ENCODE results near the gene SUCNR1.
"Not testable (repeated sequence)": the region's sequence is repeated elsewhere in the genome, so short reads cannot be mapped to it uniquely, and the experiment has no call there.

Gene SUCNR1

DNA sequence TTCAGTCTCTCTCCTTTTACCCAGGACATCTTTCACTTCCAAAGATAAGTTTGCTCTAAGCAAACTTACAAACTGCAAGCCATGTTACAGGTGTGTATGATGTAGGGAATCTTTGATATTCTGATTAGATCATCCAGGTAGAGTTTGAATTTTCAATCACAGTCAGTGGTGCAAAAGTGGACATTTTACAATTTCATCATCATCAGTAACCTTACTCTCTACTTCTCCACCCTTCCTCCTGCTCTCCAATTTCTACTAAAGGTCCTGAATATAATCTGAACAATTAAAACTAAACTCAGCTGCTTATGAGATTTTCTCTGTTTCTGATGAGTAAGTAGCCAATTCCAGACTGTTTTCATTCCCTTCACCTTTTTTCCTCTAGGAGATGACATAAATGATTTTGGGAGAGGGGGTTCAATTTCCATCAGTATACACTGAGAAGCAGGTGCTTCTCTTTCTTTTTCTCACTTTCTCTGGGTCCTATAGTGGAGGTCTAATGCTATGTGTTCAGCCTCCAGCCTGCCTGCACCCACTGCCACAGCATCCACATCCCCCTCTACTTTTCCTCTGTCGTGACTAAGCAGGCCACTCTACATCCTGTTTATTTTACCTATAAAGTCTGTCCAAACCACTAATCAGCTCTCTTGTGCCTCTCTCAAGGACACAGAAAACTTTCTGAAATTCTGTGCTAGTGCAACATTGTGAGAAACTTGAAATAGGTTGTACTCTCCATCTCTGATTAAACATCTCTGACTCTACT is 27.6 kb downstream of the SUCNR1 start:
- DNase-seq = no peak

DNA sequence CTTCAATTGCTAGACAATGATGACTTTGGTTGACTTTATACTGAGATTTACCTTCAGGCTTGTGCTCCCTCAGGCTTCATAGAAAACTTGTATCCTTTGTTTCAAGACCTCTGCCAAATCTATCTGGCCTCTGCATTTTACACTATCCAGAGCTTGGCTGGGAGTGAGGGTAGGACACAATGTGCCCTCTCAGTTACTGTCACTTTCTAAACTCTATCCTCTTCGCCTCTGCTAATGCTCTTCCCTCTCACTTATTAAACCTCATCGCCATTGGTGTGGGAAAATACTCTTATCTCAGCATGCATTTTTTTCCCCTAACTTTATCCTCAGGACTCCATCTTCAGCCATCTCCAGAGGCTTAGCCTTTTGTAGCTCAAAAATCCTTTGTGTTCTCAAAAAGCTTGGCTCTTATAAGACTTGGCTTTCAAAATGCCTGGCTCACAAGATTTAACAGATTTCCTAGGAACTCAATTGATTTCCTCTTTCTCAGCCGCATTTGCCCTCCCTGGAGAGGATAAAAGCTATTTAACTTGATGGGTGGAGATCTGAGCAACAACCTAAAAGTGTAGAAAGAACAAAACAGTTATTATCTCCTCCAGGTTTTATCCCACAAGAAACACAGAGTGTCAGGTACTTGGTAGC is 28.3 kb downstream of the SUCNR1 start:
- DNase-seq = no peak

DNA sequence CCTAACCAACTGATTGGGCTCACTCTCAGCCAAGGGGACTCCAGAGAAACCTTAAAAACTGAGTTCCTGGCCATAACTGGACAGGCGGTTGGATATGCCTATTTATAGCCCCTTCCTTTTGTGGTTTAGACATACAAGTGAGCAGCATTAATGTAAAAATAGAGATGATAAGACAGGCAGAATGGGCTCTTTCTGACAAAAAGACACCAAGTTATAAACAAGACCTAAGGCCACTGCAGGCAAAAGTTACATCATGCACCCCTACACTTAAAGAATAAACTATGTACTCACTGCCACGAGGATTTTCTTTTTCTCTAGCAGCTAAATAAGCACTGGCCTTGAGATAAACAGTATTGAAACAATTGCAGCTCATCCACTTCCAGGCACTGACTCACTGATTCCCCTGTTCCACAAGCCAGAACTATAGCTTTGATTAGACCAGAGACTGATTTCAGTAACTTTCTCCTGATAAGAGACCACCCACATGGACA is 30.1 kb downstream of the SUCNR1 start:
- DNase-seq = peak; percentile 45

DNA sequence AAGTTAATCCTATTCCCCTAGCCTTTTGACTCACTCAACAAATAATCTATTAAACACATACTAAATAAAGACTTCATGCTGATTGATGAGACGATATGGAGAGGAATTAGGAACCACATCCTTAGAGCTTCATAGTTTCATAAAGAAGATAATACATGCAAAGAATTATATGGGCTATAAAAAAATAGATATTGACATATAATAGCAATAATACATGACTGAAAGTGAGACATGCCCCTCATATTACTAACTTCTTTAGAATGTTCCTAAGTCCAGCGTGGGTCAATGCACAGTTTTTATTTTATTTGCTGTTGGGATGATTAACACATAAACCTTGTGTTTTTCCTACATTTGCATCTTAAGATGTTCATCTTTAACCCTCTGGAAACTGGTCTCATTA is 32.2 kb downstream of the SUCNR1 start:
- no peak for DNase-seq

DNA sequence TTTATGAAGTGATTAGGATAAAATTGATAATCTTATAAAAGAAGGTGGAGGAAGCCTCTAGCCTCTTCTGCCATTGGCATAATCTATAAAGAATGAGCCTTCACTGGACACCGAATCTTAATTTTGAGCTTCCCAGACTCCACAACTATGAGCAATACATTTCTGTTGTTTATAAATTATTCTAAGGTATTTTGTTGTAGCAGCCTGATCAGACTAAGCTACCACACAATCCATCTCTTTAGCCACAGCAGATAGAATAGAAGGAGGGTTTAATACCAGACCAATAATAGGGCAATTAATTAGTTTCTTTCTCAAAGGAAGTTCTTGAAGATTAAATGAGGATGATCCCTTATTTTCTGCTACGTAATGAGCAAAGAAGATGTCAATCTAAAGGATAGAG is 33.3 kb downstream of the SUCNR1 start:
- no peak for DNase-seq

DNA sequence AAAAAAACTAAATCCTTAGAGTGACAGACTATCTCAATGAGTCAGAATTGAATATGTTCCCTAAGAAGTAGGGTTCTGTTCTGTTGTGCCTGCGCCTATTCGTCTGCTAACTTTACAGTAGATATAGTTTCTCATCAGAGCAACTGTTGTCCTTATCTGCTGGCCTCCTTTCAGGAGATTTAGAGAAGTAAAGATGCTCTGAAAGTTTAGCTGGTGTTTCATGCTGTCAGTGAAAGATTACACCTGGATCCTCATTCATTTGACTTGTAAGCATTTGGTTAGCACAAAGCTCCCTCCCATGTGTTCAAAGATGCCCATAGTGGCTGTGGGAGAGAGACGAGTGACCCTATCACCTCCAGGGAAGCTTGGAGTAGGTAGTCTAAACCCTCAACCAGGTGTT is 35.0 kb downstream of the SUCNR1 start:
- DNase-seq = no peak

DNA sequence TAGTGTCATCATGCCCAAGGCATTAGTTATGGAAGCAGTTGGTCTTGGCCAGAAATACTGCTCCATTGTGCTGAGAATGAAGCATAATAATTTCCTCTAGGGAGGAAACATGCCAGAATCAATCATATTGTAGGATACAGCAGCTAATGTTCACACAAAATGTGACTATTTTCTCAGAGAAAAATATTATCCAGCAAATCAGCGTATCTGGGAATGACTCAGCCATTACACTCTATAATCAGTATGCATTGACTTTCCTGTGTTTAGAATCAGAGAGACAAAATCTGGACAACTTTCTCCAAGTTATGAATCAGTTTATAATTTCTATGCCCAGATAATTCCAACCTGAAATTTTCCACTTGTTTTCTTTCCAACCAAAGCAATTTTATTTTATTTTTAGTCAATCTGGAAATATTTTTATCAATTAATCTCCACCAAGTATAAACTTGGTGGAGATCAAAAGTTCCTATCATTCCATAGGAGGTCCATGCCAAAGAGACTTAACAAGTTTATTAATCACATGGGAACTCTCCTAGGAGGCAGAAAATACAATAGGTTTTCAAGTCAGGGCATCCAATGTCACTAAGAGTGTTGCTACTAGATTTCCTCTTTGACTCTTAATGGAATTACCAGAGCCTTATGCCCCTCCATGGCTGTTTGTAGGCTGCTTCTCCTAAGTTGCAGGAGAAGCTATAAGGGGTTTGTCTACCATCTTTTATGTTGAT is 36.4 kb downstream of the SUCNR1 start:
- peak; percentile 69 for DNase-seq

DNA sequence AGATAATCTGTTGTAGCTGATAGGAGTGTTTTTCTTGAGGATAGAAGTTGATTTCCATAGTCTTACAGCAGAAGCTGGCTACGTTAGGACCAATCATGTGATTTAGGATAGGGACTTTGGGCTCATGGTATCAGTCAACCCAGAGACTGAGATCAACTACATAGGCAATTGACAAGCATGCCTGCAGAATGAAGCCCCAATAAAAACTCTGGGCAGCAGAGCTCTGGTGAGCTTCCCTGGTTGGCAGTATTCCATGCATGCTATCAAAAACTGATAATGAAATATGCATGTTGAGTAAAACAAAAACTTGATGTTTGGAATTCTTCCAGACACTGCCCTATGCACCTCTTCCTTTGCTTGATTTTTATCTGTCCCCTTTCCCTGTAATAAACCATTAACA is 38.0 kb downstream of the SUCNR1 start:
- DNase-seq = no peak

DNA sequence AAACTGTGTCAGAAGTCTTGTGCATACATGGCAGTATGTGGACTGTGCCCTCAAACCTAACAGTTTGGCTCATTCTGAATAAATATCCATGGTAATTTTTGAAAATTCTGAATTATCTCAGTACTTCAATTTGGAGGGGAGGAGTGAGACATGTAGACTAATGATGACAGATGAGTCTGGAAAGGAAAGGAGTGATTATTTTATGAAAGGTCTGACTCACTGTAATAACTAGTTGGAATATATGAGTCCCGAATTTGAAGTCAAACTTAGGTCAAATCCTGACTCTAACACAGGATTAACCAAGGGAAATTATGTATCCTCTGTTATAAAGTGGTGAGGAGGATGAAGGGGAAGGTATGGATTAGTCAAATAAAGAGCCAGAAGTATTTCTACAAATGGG is 38.6 kb downstream of the SUCNR1 start:
- peak; percentile 65 for DNase-seq

DNA sequence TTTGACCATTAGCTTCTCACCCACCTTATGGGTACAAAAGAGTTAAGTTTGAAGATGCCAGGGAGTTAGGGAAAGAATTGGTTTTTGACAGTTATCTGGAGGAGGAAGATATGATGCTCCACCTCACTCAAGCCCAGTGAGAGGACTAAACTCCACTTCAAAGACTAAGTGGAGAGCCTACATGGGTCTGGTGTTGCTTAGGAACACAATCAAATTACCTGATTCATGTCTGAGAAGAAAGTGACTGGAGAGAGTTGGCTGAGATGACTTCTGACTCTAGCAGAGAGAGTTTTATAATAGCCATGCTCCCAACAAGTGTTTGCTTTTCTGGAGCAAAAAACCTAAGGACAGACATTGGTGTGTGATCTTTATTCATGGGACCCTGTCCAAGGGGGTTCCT is 43.3 kb downstream of the SUCNR1 start:
- DNase-seq = no peak

DNA sequence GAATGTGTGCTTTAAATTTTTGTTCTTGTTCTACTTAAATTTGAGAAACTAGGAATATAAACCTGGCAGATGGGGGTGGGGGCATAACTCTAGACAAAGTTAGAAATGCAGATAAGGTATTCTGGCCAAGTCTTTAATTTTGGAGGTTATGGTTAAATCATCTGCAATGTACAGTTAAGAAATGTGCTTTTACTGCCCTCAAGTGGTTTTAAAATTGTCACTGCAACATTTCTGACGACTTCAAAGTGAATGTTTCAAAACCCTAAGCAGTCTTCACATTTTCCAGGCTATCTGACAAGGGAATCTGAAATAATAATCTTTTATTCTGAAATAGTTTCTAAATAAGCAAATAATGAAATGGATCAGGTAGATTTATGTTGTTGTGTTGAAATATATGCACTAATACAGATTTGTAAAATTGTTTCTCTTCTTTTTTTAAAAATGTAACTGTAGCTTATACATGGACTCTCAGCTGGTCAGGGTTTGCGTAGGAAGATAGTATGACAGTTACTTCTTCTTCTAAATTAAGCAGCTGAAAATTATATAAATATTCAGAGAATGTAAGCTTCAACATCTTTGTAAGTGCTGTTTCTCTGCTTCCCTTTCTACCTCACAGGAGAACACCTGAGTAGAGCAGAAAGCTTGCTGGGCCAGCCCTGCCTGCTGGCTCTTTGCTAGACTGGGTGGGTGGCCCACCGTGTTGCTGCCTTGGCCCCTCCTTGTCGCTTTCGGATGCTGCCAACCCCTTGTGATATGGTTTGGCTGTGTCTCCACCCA is 45.0 kb downstream of the SUCNR1 start:
- peak; percentile 66 for DNase-seq

DNA sequence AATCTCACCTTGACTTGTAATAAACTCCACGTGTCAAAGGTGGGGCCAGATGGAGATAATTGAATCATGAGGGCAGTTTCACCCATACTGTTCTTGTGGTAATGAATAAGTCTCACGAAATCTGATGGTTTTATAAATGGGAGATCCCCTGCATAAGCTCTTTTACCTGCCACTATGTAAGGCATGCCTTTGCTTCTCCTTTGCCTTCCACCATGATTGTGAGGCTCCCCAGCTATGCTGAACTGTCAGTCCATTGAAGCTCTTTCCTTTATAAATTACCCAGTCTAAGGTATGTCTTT is 45.5 kb downstream of the SUCNR1 start:
- DNase-seq = no peak

DNA sequence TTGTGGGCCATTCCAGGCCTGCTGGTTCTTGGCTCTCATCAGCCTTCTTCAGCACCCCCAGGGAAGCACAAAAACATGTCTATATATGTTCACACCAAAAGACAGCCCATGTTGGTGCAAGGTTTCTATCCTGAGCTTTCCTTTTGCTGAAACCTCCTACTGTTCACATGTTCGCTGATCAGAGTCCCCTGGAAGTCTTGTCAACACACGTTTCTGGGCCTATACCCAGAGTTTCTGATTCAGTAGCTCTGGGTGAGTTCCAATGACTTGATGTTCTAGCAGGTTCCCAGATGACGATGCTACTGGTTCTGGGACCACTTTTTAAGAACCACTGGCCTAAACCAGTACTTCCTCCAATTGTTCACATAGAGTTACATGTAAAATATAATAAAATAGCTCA is 46.0 kb downstream of the SUCNR1 start:
- no peak for DNase-seq

DNA sequence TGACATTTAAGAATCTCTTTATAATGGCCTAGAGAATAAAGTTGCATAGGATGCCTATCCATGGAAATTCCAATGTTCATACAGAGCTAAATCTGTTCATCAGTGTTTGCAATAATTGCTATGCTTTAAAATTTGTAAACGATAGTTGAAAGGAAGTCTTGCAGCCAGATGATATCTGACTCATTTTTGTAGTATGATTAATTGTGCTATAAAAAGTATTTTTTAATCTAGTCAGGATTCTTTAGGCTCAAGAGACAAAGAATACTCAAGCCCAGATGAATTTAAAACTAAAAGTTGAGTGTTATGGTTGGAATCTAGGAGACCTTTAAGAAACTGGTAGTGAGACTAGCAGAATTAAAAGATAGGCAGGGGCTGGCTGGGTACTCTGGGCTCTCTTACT is 50.5 kb downstream of the SUCNR1 start:
- DNase-seq = peak; percentile 64

DNA sequence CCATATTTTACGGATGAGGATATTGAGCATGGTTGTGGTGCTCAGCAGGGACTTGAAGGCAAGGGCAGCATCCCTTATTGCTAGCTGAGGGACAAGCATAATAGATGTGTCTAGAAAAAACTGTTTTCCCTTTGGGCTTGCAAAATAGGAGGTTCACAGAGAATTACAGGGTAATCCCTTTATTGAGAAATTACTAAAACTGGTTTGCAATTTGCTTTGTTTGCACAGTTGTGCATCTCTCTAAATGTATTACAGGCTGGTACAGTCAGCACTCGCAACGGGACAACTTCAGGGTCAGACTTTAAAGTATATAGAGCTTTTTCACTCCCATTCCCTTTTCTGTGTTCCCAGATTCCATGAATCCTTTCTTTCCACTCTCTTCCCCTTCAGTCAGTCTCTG is 51.3 kb downstream of the SUCNR1 start:
- no peak for DNase-seq

DNA sequence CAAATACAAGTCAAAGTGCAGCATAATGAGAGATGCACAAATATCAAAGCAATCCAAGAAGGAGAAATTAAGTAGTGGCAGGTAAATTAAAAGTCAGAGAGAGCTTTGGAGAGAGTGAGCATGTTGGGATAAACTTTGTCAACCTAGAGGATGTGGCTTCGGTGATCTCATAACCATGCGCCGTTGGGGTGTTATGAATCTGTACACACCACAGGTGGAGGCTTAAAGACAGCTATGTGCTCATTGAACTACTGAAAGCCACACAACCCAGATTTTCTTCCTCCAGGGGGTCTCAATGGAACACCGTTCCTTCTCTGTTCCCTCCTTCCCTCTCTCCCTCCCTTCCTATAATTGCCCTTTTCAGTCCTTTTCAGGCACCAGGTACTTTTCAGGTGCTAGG is 52.0 kb downstream of the SUCNR1 start:
- DNase-seq = no peak

DNA sequence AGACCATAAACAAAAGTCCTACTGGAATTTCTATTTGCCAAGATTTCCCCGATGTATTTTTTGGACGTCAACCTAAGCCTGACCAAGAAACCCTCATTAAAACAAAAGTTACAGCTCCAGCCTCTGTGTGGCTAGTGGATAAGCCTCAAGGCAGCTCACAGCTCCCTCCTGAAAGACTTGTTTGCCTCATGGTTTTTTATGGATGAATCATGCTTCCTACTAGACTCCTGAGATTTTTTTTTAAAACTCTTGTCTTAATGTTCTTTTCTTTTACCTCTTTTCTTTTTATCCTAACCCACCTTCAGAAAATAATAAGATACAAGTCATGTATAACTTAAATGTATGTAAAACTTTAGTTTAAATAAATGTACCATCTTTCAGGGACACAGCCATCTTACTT is 52.4 kb downstream of the SUCNR1 start:
- peak; percentile 74 for DNase-seq

DNA sequence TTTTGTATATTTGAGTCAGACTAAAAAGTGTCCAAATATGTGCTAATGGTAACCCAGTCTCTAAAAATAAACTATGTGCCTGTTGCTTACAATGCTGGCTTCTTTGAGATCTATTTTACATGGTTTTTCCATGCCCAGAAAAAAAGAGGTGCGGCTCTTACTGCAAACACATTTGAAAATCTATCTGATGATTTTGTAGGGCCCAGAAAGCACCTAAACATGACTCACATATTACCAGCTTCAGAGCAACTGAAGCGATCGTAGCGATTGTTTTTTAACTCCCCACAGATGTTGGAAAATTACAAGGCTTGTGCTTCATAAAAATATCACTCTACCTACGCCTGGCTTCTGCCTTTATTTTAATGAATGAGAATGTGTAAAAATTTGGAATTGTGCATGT is 53.5 kb downstream of the SUCNR1 start:
- DNase-seq = no peak

DNA sequence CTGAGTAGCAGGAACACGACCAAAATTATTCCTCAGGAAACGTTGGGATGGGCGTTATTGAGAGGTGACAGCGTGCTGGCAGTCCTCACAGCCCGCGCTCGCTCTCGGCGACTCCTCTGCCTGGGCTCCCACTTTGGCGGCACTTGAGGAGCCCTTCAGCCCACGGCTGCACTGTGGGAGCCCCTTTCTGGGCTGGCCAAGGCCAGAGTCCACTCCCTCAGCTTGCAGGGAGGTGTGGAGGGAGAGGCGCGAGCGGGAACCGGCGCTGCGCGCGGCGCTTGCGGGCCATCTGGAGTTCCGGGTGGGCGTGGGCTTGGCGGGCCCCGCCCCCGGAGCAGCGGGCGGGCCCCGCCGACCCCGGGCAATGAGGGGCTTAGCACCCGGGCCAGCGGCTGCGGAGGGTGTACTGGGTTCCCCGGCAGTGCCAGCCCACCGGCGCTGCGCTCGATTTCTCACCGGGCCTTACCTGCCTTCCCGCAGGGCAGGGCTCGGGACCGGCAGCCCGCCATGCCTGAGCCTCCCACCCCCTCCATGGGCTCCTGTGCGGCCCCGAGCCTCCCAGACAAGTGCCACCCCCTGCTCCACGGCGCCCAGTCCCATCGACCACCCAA is 54.6 kb downstream of the SUCNR1 start:
- not testable (repeated sequence) for DNase-seq

DNA sequence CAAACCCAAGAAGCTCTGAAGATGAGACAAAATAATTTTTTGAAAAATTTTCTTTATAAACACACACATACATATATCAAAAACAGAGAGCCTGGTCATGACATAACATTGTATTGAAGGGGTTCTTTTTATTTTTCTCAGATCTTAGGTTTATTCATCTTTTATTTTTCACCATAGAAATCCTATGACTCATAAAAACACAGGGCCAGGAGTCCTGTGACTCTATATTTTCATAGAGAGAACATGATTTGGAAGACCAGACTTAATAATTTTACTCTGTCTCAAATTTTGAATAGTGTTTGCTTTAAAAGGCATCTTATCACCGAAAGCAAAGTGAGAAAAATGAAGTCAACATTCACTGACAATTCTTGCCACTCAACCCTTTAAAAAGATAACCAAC is 57.7 kb downstream of the SUCNR1 start:
- no peak for DNase-seq

DNA sequence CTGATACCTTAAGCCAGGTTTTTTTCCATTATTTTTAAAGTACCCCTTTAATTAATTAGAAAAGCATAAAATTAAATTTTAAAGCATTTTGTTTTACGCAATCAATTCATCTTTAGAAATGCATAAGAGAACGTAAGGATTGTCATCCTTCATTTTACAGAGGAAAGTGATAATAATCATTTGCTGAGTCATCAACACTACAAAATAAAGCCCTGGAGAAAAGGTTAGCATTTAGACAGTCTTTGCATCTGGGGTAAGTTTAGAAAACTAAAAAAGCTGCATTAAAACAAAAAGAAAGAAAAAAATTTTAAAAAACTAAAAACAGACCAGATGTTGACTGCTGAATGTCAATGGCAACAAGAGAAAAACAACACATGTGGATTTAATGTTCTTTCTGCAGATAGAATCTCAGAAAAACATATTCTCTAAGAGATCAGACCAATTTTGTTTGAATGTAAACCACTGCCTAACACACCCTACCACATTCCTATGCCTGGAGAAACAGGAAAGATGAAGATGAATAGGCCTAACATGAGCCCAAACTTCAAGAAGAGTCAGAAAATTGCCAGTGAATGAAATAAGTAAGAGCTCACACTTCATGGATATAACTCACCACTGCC is 59.9 kb downstream of the SUCNR1 start:
- DNase-seq = no peak
